Measurements from ENCODE around the gene DAW1. TPM values are rescaled to one million over a fixed set of nuclear protein-coding genes. Genes with fewer than 3 reads are reported as not detected.

The DAW1 gene
- total RNA-seq, 2 donors from 2014 or later: 3.0 TPM; not detected in 1

DNA sequence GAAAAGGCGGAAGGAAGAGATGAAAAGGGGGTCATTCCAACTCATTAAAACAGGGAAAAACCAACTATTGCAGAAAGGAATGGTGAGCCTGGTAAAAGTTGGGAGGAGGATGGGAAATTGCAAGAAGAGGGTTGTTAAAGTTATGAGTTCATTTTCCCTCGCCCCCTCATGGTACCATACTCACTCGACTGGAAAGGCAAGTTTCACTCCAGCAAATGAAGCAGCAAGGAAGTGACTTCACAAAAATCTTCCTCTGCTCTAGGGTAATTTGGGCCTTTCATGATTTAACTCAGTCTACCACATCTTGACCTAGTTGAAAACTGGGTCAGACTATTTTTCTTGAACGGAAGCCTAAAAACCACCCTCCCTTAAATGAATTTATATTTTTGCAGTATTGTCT, 22.8 kb upstream of the DAW1 start:
- H3K4me1 ChIP-seq (replicated peaks): no peaks in the 10 kb centered on the region
- peak; percentile 16 for DNase-seq (ENCODE audit: low spot score)
- H3K4me3 ChIP-seq: no peak overlapping the region
- no peaks in the 10 kb centered on the region for H3K9me3 ChIP-seq
- no peak overlapping the region for H3K27ac ChIP-seq
- TF ChIP-seq POLR2AphosphoS5 (IDR thresholded peaks at IDR 0.05) (peak; percentile 14), POLR2A (IDR thresholded peaks at IDR 0.05) (no peak)
- no peaks in the 10 kb centered on the region for H3K36me3 ChIP-seq
- WGBS: 41% methylated on average over 4 of the region's 4 CpGs
- intact Hi-C loops (cut with DNase I): no loop called here
- no peaks in the 10 kb centered on the region for H3K27me3 ChIP-seq (replicated peaks; ENCODE audit: insufficient read depth)

GRCh38 chr2:227849906-227850305, 21.5 kb upstream of the DAW1 start:
- intact Hi-C loops (cut with DNase I): no loop called here
- Histone ChIP-seq H3K4me3 (no peak overlapping the region), H3K27me3 (replicated peaks; ENCODE audit: insufficient read depth) (no peaks in the 10 kb centered on the region), H3K9me3 (no peaks in the 10 kb centered on the region), H3K27ac (no peak overlapping the region), H3K36me3 (no peaks in the 10 kb centered on the region), H3K4me1 (replicated peaks) (no peaks in the 10 kb centered on the region)
- WGBS: 67% methylated on average over 1 of the region's 1 CpG
- DNase-seq (ENCODE audit: low spot score): no peak
- TF ChIP-seq CTCF (IDR thresholded peaks at IDR 0.05) (no peak), POLR2AphosphoS5 (IDR thresholded peaks at IDR 0.05) (no peak), POLR2A (IDR thresholded peaks at IDR 0.05) (no peak)

DNA sequence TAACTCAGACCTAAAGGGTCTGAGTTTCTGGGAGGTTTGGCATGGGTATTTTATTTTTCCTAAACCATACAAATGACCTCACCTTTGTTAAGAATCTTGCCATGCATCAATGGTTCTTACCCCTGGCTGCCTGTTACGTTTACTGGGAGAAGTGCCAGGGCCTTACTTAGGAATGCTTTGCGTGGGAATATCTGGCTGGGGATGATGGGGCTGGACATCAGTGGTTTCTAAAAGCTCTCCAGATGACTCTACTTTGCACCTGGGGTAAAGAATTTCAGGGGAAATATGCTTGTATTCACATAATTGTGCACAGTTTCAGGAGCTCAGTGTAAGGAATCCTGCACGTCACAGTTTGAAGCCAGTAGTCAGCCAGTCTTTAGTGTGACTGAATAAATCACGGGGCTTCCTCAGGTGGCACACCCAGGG, 18.2 kb upstream of the DAW1 start:
- TF ChIP-seq POLR2AphosphoS5 (IDR thresholded peaks at IDR 0.05) (no peak), POLR2A (IDR thresholded peaks at IDR 0.05) (no peak), CTCF (IDR thresholded peaks at IDR 0.05) (no peak)
- H3K9me3 ChIP-seq: no peaks in the 10 kb centered on the region
- 28% methylated on average over 4 of the region's 4 CpGs for WGBS
- H3K4me1 ChIP-seq (replicated peaks): no peaks in the 10 kb centered on the region
- DNase-seq (ENCODE audit: low spot score): no peak
- H3K4me3 ChIP-seq: no peak overlapping the region
- H3K27me3 ChIP-seq (replicated peaks; ENCODE audit: insufficient read depth): no peaks in the 10 kb centered on the region
- H3K27ac ChIP-seq: no peak overlapping the region
- no peaks in the 10 kb centered on the region for H3K36me3 ChIP-seq
- intact Hi-C loops (cut with DNase I): no loop called here

- Histone ChIP-seq H3K27ac (no peak overlapping the region), H3K4me1 (replicated peaks) (no peaks in the 10 kb centered on the region), H3K27me3 (replicated peaks; ENCODE audit: insufficient read depth) (no peaks in the 10 kb centered on the region), H3K36me3 (no peaks in the 10 kb centered on the region), H3K9me3 (no peaks in the 10 kb centered on the region), H3K4me3 (no peak overlapping the region)
- intact Hi-C loops (cut with DNase I): no loop called here
- TF ChIP-seq POLR2AphosphoS5 (IDR thresholded peaks at IDR 0.05) (no peak), POLR2A (IDR thresholded peaks at IDR 0.05) (no peak), CTCF (IDR thresholded peaks at IDR 0.05) (no peak)
- WGBS: 71% methylated on average over 6 of the region's 6 CpGs
- DNase-seq (ENCODE audit: low spot score): no peak
These were observed 17.6 kb upstream of the DAW1 start for GRCh38 chr2:227853765-227854271.

DNA sequence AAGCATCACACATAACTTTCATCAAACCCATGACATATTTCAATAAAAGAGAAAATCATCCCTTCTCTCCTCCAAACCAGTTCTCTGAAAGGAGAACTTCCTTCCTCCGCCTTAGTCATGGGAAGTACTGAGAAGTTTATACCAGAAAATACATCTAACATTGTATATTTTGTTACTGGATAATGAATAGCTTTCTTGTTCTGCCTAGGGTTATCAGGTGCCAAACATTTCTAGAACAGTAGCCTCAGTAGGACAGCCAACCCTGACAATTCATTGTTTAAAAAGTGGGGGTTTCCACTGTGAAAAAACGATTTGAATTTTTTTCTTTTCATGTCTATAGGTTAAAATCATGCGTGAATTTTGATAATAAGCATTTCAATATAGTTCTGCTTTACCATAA, 16.0 kb upstream of the DAW1 start:
- no peaks in the 10 kb centered on the region for H3K27me3 ChIP-seq (replicated peaks; ENCODE audit: insufficient read depth)
- no peak overlapping the region for H3K4me3 ChIP-seq
- intact Hi-C loops (cut with DNase I): no loop called here
- WGBS: 43% methylated on average over 3 of the region's 3 CpGs
- no peaks in the 10 kb centered on the region for H3K4me1 ChIP-seq (replicated peaks)
- no peak for DNase-seq (ENCODE audit: low spot score)
- no peak for TF ChIP-seq CTCF (IDR thresholded peaks at IDR 0.05)
- TF ChIP-seq POLR2AphosphoS5 (IDR thresholded peaks at IDR 0.05): no peak
- TF ChIP-seq POLR2A (IDR thresholded peaks at IDR 0.05): no peak
- H3K36me3 ChIP-seq: no peaks in the 10 kb centered on the region
- no peak overlapping the region for H3K27ac ChIP-seq
- no peaks in the 10 kb centered on the region for H3K9me3 ChIP-seq

Data from prostate gland (tissue), 2 donors.